AG09309 (cell line): ENCODE measurements around the gene ZNF175.

Experiments used
- DNase-seq: peaks from one replicate; pipeline ENCODE4 v3.0.0-alpha.2; 2010; ENCODE audit warnings: low read depth
- H3K4me3 ChIP-seq: 2 replicates; pipeline ENCODE4 v1.5.1; 2011; ENCODE audit warnings: mild to moderate bottlenecking, low read depth, low read length, moderate library complexity; ENCODE audit not compliant: control insufficient read depth
- CTCF ChIP-seq: IDR thresholded peaks from 2 replicates; pipeline ENCODE4 v1.5.1; 2011; ENCODE audit warnings: mild to moderate bottlenecking, low read depth, low read length, inconsistent platforms; ENCODE audit not compliant: insufficient read depth, control insufficient read depth; ENCODE audit errors: missing control alignments

The ZNF175 gene

GRCh38 chr19:51639916-51640315 is 68.8 kb downstream of the ZNF175 start:
- no peak overlapping the region for H3K4me3 ChIP-seq
- TF ChIP-seq CTCF = no peak
- no peak for DNase-seq

- TF ChIP-seq CTCF = no peak
- no peak overlapping the region for H3K4me3 ChIP-seq
- no peak for DNase-seq
Measured at GRCh38 chr19:51640386-51640785, 69.3 kb downstream of the ZNF175 start.

- TF ChIP-seq CTCF = no peak
- DNase-seq = no peak
- H3K4me3 ChIP-seq = no peak overlapping the region
Measured at GRCh38 chr19:51641648-51642047, 70.6 kb downstream of the ZNF175 start.
